ENCODE results near the gene SCLT1.

SCLT1 gene

GRCh38 chr4:128954941-128955340 is 138.4 kb downstream of the SCLT1 start:
- no peak for DNase-seq

GRCh38 chr4:128951316-128951715 is 142.0 kb downstream of the SCLT1 start:
- DNase-seq = no peak

GRCh38 chr4:128950796-128951195 is 142.5 kb downstream of the SCLT1 start:
- DNase-seq = no peak

GRCh38 chr4:128946916-128947315 is 146.4 kb downstream of the SCLT1 start:
- DNase-seq = no peak

DNA sequence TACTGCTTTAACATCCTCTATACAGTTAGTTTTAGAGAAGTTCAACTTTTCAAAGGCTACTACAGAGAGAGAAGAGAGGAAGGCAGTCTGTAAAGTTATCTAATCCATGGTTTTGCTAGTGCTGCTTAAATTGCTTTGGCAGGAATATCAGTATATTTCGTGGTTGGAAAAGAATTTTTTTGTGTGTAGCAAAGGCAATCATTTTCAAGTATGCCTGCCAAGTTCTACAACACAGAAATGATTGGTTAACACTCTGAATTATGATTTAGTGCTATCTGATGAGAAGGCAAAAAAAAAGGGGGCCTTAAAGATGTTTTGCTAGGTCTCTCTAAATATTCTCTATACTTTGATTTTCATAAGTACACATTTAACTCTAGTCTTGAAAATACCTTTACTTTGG is 150.7 kb downstream of the SCLT1 start:
- no peak for DNase-seq

DNA sequence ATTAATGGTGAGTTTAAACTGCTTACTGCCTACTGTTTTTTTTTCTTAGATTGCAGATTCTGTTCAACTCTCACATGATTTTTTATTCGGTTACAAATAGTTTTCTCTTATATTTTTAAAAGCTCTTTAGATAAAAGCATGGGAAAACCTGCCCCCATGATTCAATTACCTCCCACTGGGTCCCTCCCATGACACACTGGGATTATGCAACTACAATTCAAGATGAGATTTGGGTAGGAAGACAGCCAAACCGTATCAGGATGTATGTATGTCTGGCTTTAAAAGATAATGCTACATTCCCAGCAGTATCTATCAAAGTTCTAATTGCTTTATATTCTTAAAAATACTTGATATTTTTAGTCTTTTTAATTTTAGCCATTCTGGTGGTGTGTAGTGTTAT is 152.4 kb downstream of the SCLT1 start:
- DNase-seq = no peak

DNA sequence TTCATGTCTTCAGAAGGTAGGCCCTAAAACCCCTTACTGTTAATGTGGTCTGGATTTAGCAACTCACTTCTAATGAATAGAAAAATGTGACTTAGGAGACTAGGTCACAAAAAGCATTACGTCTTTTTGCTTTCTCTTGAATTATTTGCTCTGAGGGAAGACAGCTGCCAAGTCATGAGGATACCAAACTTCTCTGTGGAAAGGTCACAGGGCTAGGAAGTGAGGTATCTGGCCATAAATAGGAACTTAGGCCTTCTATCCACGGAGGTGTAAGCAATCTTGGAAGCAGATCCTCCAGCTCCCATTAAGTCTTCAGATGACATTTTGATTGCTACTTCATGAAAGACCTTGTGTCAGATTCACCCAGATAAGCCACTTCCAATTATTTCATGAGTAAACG is 163.3 kb downstream of the SCLT1 start:
- no peak for DNase-seq

GRCh38 chr4:128924951-128925350 is 168.4 kb downstream of the SCLT1 start:
- DNase-seq = no peak

- DNase-seq = no peak
Measured at GRCh38 chr4:128921954-128922353, 171.4 kb downstream of the SCLT1 start.

DNA sequence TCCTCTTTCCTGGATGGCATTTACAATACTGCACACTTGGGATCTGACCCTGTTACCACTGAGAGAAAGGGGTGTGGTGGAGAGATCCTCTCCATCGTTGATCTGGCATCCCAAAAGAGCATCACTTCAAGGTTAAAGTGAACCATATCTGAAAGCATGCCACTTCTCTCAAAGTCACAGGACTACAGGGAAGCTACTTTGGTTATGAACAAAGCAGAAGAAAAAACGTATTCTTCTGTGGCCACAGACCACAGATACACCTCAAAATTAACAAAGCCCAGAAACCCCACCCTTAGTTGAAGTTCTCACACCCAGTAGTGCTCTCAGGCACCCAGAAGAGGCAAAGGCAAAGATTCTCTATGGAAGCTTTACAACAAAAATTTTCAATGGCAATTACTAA is 175.6 kb downstream of the SCLT1 start:
- DNase-seq = no peak

DNA sequence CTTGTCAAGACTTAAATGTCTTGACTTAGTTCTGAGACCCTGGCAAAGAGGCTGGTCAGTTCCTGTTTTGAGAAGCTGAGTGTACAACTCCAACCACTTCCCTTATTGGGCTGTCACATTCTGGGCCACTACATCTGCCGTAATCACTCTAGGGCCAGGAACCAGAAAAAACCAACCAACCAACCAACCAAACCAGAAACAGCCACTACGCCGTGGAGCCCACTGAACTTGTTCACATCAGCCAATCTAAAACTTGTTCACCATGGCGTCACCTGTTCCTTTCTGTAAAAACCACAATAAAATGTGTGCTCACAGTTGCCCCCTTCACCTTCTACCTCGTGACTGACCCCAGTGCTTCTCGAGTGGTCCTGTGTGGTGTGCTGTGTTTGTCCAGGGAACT is 176.5 kb downstream of the SCLT1 start:
- DNase-seq = no peak

- DNase-seq = no peak
Measured at GRCh38 chr4:128915544-128915943, 177.8 kb downstream of the SCLT1 start.

GRCh38 chr4:128913228-128913627 is 180.1 kb downstream of the SCLT1 start:
- no peak for DNase-seq

GRCh38 chr4:128908735-128909134 is 184.6 kb downstream of the SCLT1 start:
- no peak for DNase-seq

GRCh38 chr4:128907981-128908380 is 185.4 kb downstream of the SCLT1 start:
- no peak for DNase-seq

DNA sequence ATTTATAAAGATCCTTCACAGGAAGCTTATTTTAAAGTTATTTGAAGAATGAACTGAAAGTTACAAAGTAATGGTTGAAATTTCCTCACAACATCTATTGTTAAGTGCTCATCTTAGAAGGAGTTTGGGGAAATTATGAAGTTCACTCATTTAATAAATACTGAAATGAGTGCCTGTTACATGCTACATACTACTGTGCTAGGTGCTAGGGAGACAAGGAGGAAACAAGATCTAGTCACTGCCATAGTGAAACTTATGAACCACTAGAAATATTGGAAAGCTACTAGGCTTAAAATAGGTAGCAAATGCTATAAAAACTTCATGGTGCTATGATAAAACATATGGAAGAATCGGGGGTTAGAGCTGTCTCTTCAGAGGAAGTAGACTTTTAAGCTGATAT is 186.8 kb downstream of the SCLT1 start:
- no peak for DNase-seq

DNA sequence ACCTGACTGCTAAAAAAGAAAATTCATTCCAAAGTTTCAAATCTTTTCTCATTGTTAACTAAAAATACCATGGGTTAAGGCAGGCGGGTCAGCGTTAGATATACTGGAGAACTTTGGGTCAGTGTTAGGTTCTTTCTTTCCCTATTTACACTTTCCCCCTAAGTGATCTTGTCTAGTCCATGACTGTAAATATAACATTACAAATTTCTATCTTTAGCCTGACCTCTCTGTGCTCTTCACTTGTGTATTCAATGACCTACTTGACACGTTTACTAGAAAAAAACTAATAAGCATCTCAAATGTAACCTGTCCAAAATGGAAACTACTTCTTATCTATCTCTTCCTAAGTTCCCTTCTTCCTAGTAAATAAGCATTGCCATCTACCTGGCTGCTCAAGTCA is 188.5 kb downstream of the SCLT1 start:
- no peak for DNase-seq

DNA sequence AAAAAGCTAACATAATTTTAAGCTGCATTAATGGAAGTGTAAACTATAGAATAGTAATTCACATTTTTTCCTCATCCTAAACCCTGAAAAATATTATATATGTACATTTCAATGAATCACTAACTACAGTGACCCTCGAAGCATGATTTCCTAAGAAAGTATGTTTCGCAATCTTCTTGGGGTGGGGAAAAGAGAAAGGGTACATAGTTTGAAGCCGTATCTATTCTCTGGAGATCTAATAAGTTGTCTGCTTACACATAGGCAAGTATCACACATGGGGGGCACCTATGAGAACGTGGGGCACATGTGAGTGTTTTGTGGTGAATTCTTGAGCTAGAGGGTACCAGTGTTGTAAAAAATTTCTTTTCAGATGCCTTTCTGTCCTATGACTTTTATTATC is 212.7 kb downstream of the SCLT1 start:
- no peak for DNase-seq

- no peak for DNase-seq
Measured at GRCh38 chr4:128879971-128880370, 213.4 kb downstream of the SCLT1 start.

DNA sequence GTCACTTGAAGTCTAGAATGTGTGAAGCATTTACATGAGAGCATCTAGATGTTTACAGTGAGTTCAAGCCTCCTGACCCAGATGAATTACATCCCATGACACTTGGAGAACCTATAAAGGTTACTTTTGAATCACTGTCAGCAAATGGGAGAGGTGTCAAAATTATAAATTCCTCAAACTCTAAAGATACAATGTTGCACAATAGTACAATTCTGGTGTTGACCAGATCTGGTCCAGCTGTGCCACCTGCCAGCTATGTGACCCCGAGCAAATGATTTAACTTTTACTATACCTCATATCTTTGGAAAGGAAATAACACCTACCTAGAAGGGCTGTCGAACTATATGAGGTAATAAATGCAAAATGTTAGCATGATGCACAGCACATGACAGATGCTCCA is 214.1 kb downstream of the SCLT1 start:
- DNase-seq = no peak

- no peak for DNase-seq
Measured at GRCh38 chr4:128877934-128878333, 215.4 kb downstream of the SCLT1 start.

DNA sequence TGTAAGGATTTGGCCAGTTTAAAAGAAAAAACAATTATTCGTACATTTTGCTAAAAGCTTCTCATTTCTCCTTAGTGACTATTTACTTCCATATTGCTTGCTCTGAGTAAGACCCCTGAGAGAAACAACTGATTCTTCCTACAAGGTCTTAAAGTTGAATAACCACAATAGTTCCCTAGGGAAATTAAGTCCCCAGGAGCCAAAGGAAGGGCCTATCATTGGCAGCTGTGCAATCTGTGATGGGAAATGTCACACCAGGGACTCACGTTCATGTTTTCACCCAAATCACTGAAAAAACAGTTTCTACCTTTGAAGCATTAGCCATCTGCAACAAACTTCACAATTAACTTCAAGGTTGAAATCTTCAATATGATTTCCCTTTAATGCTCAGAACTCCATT is 217.1 kb downstream of the SCLT1 start:
- DNase-seq = no peak

GRCh38 chr4:128871948-128872347 is 221.4 kb downstream of the SCLT1 start:
- no peak for DNase-seq

DNA sequence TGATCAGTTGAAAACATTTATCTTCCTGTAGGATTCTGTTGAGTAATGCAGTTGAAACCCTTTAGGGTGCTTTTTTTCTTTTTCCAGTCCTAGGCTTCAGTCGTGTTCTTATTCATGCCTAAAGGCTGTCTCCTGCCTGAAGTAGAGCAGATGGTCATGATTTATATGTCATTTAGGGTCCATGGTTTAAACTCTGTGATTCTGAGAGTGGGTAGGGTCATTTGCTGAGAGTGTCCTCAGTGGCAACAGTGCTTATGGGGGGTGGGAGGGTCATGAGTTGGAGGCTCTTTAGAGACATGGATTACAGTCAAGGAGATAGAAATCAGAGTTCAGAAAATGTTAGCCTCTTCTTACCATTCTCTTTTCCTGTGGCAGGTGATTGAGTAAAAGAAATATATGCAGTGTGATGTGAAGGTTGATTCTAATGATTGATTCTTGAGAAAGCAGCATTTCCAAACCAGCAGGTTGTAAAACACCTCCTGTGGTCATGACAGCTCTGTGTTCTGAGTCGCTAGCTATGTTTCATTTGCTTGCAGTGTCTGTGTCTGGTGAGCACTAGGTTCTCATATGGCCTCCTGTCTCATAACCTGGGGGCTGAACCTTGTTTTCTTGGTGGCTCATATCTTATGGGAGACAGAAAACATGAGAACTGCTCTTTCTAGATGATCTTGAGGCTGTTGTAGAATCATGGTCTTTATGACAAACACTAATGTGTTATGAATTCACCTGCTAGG is 223.4 kb downstream of the SCLT1 start:
- no peak for DNase-seq

GRCh38 chr4:128868758-128869157 is 224.6 kb downstream of the SCLT1 start:
- DNase-seq = no peak

- DNase-seq = no peak
Measured at GRCh38 chr4:128866691-128867090, 226.6 kb downstream of the SCLT1 start.
